Activated CD8-positive, alpha-beta T cell treated with anti-CD3 and anti-CD28 coated beads for 36 hours (primary cell): ENCODE data around the gene GIPC3. TPM values are rescaled to one million over a fixed set of nuclear protein-coding genes. Genes with fewer than 3 reads are reported as not detected.
"Not testable (repeated sequence)": the region's sequence is repeated elsewhere in the genome, so short reads cannot be mapped to it uniquely, and the experiment has no call there.

Experiments
- ATAC-seq: fragments of 200-7000 bp; cut with Tn5 transposase; one replicate; pipeline ENCODE4 v1.10.0; 2021; ENCODE audit warnings: mild to moderate bottlenecking, moderate library complexity
- CTCF ChIA-PET: fragments of 350-600 bp; sonication (Branson Sonifier 250); formaldehyde crosslinking; loops from one replicate; lab custom pipeline; 2021; ENCODE audit warnings: antibody characterized with exemption; lab: Charles Lee
- POLR2A ChIA-PET: fragments of 350-600 bp; sonication (Branson Sonifier 250); formaldehyde crosslinking; loops from one replicate; lab custom pipeline; 2021; ENCODE audit warnings: antibody characterized with exemption; lab: Charles Lee
- DNase-seq: peaks from one replicate; pipeline ENCODE4 v3.0.0-alpha.2; 2020
- H3K27ac Mint-ChIP-seq: one replicate; pipeline ENCODE4 v1.8.0; 2021; ENCODE audit warnings: mild to moderate bottlenecking, mixed read lengths
- H3K27me3 Mint-ChIP-seq: one replicate; pipeline ENCODE4 v1.8.0; 2021; ENCODE audit warnings: mixed read lengths
- H3K36me3 Mint-ChIP-seq: one replicate; pipeline ENCODE4 v1.8.0; 2021; ENCODE audit warnings: low read depth, mixed read lengths
- H3K4me1 Mint-ChIP-seq: one replicate; pipeline ENCODE4 v1.8.0; 2021; ENCODE audit warnings: low read depth, mixed read lengths
- H3K4me3 Mint-ChIP-seq: one replicate; pipeline ENCODE4 v1.8.0; 2021; ENCODE audit warnings: mild to moderate bottlenecking, moderate library complexity, mixed read lengths
- H3K9me3 Mint-ChIP-seq: one replicate; pipeline ENCODE4 v1.8.0; 2021; ENCODE audit warnings: mixed read lengths
- intact Hi-C: fragments of 100-400 bp; cut with micrococcal nuclease; formaldehyde crosslinking; loops from one replicate; pipeline ENCODE4 v1.10.0; 2022
- total RNA-seq, 2 experiments: library from RNA; stranded (reverse); gene quantifications; one replicate each; pipeline ENCODE4 v1.2.3, GENCODE V29; 2021
- TF ChIP-seq, protein P1 (sequence below): fragments of 200-600 bp; IDR thresholded peaks from one replicate; pipeline ENCODE4 v1.8.0; 2022; ENCODE audit warnings: antibody characterized with exemption, mild to moderate bottlenecking

Gene GIPC3
- total RNA-seq, 2 experiments from 2014 or later, result 0.09 to 0.14 TPM

DNA sequence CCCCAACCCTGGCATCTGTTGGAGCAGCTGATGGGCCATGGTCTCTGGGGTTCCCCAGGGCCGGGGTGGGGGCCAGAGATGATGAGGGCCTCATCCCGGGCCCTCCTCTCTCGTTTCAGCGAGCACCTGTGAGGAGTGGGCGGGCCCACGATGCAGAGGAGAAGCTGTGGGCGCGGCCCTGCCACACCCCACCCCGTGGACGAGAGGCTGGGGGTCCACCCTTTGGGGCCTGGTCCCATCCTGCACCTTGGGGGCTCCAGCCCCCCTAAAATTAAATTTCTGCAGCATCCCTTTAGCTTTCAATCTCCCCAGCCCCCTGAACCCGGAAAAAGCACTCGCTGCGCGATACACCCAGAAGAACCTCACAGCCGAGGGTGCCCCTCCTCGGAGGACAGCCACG, 6.9 kb upstream of the GIPC3 start:
- no peak for ATAC-seq
- Mint-ChIP-seq H3K4me3 (no peak overlapping the region), H3K27me3 (no peaks in the 10 kb centered on the region), H3K4me1 (peaks cover 4% of the 10 kb centered on the region), H3K36me3 (peaks cover 13% of the 10 kb centered on the region), H3K9me3 (no peaks in the 10 kb centered on the region), H3K27ac (no peak overlapping the region)
- TF ChIP-seq, protein P1, sequence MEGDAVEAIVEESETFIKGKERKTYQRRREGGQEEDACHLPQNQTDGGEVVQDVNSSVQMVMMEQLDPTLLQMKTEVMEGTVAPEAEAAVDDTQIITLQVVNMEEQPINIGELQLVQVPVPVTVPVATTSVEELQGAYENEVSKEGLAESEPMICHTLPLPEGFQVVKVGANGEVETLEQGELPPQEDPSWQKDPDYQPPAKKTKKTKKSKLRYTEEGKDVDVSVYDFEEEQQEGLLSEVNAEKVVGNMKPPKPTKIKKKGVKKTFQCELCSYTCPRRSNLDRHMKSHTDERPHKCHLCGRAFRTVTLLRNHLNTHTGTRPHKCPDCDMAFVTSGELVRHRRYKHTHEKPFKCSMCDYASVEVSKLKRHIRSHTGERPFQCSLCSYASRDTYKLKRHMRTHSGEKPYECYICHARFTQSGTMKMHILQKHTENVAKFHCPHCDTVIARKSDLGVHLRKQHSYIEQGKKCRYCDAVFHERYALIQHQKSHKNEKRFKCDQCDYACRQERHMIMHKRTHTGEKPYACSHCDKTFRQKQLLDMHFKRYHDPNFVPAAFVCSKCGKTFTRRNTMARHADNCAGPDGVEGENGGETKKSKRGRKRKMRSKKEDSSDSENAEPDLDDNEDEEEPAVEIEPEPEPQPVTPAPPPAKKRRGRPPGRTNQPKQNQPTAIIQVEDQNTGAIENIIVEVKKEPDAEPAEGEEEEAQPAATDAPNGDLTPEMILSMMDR, result no peak
- intact Hi-C loops, result no loop called here
- no peak for DNase-seq
- CTCF ChIA-PET, result interaction anchor here (1.1 kb wide), 1 partner anchor 8 kb away, joined by 4 read pairs; no protein-coding TSS in a partner anchor
- POLR2A ChIA-PET, result no interaction called here

DNA sequence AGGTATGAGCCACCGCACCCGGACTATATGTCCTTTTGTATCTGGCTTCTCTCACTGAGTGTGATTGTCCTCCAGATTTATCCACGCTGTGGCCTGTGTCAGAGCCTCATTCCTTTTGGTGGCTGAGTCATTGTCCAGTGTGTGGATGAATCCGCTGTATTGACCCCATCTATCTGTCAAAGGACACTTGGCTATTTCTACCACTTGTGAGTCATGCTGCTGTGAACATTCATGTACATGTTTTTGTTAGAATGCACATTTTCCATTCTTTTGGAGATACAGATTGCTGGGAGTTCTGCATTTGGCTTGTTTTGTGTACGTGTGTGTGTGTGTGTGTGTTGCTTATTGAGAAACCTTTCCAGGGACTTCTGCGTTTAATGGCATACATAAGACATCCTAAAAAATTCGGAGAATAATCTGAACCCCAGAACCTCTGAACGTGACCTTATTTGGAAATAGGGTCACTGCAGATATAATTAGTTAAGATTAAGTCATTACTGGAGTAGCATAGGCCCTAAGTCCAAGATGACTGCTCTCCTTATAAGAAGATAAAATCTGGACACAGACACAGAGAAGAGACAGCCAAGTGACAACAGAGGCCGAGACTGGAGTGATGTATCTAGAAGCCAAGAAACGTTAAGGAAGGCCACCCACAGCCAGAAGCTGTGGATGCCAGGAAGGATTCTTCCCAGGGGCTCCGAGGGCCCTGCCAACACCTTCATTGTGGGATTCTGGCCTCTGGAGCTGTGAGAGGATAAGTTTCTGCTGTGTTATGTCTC, 4.9 kb upstream of the GIPC3 start:
- no peak overlapping the region for H3K4me3 Mint-ChIP-seq
- POLR2A ChIA-PET, result interaction anchor here (0.6 kb wide), 1 partner anchor 370 kb away, joined by 3 read pairs; no protein-coding TSS in a partner anchor
- CTCF ChIA-PET, result no interaction called here
- DNase-seq (no peak), ATAC-seq (no peak)
- H3K27me3 Mint-ChIP-seq, result no peaks in the 10 kb centered on the region
- peaks cover 4% of the 10 kb centered on the region for H3K36me3 Mint-ChIP-seq
- intact Hi-C loops, result no loop called here
- no peaks in the 10 kb centered on the region for H3K9me3 Mint-ChIP-seq
- no peak overlapping the region for H3K27ac Mint-ChIP-seq
- TF ChIP-seq, protein P1, result no peak
- H3K4me1 Mint-ChIP-seq, result no peaks in the 10 kb centered on the region

DNA sequence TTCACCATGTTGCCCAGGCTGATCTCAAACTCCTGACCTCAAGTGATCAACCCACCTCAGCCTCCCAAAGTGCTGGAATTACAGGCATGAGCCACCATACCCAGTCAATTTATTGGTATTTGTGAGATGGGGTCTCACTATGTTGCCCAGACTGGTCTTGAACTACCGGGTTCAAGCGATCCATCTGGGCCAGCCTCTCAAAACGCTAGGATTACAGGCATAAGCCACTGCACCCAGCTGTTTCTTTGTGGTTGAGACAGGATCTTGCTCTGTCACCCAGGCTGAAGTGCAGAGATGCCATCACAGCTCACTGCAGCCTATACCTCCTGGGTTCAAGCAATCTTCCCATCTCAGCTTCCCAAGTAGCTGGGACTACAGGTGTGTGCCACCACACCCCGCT, 3.5 kb upstream of the GIPC3 start:
- intact Hi-C loops, POLR2A ChIA-PET: not testable (repeated sequence)

DNA sequence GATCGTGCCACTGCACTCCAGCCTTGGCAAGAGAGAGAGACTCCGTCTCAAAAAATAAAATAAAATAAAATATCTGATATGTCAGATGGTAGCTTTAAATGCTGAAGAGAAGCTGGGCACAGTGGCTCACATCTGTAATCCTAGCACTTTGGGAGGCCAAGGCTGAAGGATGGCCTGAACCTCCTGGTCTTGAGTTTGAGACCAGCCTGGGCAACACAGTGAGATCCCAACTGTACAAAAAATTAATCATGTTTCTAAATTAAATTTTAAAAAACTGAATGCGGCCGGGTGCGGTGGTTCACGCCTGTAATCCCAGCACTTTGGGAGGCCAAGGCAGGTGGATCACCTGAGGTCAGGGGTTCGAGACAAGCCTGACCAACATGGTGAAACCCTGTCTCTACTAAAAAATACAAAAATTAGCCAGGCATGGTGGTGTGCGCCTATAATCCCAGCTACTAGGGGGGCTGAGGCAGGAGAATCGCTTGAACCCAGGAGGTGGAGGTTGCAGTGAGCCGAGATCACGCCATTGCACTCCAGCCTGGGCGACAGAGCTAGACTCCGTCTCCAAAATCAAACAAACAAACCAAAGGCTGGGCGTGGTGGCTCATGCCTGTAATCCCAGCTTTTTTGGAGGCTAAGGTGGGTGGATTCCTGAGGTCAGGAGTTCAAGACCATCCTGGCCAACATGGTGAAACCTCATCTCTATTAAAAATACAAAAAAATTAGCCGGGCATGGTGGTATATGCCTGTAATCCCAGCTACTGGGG, 1.1 kb upstream of the GIPC3 start:
- H3K36me3 Mint-ChIP-seq, H3K4me1 Mint-ChIP-seq, H3K4me3 Mint-ChIP-seq, H3K27me3 Mint-ChIP-seq, H3K27ac Mint-ChIP-seq, ATAC-seq, H3K9me3 Mint-ChIP-seq, intact Hi-C loops, DNase-seq: not testable (repeated sequence)
- POLR2A ChIA-PET, result interaction anchor here (1.3 kb wide), 1 partner anchor 17 kb away, joined by 3 read pairs; no protein-coding TSS in a partner anchor
- CTCF ChIA-PET, result interaction anchor here (1.2 to 2.3 kb wide), 5 partner anchors 12 to 44 kb away, joined by 3 to 16 read pairs (median 5); no protein-coding TSS in a partner anchor

More for the DNA sequence above, 3.5 kb upstream of the GIPC3 start:
- H3K9me3 Mint-ChIP-seq, H3K36me3 Mint-ChIP-seq, H3K27ac Mint-ChIP-seq, DNase-seq, H3K4me3 Mint-ChIP-seq, H3K4me1 Mint-ChIP-seq, ATAC-seq, H3K27me3 Mint-ChIP-seq: not testable (repeated sequence)
- CTCF ChIA-PET, result interaction anchor here (0.7 to 1.4 kb wide), 3 partner anchors 37 to 143 kb away, joined by 3 read pairs; no protein-coding TSS in a partner anchor

DNA sequence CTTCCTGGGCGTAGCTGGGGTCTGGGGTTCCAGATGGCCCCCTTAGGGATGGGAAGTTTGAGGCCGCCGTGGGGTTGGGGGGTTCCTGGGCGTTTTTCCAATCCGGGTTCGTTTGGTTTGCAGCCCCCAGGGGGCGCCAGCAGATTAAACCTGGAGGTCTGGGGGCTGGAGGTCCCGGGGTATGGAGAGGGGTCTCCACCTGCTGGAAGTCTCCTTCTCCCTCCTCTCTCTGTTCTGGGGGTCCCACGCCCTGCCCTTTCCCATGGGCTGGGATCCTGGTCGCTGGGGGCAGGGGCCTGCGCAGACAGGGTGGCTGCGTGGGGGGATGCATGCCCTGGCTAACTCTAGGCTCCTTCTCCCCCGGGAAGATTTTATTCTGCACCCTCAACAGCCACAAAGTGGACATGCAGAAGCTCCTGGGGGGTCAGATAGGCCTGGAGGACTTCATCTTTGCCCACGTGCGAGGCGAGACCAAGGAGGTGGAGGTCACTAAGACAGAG, 899 bp downstream of the GIPC3 start:
- Mint-ChIP-seq H3K4me1 (no peaks in the 10 kb centered on the region), H3K9me3 (no peaks in the 10 kb centered on the region), H3K4me3 (no peak overlapping the region), H3K27ac (no peak overlapping the region), H3K36me3 (no peaks in the 10 kb centered on the region), H3K27me3 (no peaks in the 10 kb centered on the region)
- ChIA-PET POLR2A (no interaction called here), CTCF (interaction anchor here (0.7 to 2.3 kb wide), 12 partner anchors 8 to 107 kb away, joined by 3 to 16 read pairs (median 4); no protein-coding TSS in a partner anchor)
- ATAC-seq (peak; percentile 47), DNase-seq (peak; percentile 60)
- TF ChIP-seq, protein P1, result peak; percentile 84
- intact Hi-C loops, result no loop called here
